Endodermal cell (in vitro differentiated cells): ENCODE data around the gene KRT34. TPM values are rescaled to one million over a fixed set of nuclear protein-coding genes. Genes with fewer than 3 reads are reported as not detected.
"Not testable (repeated sequence)": the region's sequence is repeated elsewhere in the genome, so short reads cannot be mapped to it uniquely, and the experiment has no call there.

Source experiments
- DNase-seq: peaks from one replicate; pipeline ENCODE4 v3.0.0-alpha.2; 2017
- H3K27ac ChIP-seq: 2 replicates; pipeline ENCODE4 v1.5.1; 2013; ENCODE audit warnings: mild to moderate bottlenecking, low read depth, low read length, moderate library complexity
- H3K27me3 ChIP-seq: 2 replicates; pipeline ENCODE4 v1.6.1; 2013; ENCODE audit warnings: mild to moderate bottlenecking, low read length, moderate library complexity; ENCODE audit not compliant: insufficient read depth, control insufficient read depth, poor library complexity, severe bottlenecking
- H3K36me3 ChIP-seq: 2 replicates; pipeline ENCODE4 v1.7.0; 2013; ENCODE audit warnings: mild to moderate bottlenecking, low read length, moderate library complexity; ENCODE audit not compliant: control insufficient read depth, insufficient read depth
- H3K4me1 ChIP-seq: one replicate; pipeline ENCODE4 v1.7.0; 2013; ENCODE audit warnings: low read length; ENCODE audit not compliant: control insufficient read depth, insufficient read depth
- H3K4me3 ChIP-seq: 2 replicates; pipeline ENCODE4 v1.5.1; 2013; ENCODE audit warnings: mild to moderate bottlenecking, low read length, moderate library complexity
- H3K9ac ChIP-seq: 2 replicates; pipeline ENCODE4 v1.6.1; 2013; ENCODE audit warnings: mild to moderate bottlenecking, low read length, moderate library complexity; ENCODE audit not compliant: poor library complexity, severe bottlenecking; ENCODE audit errors: extremely low read depth
- H3K9me3 ChIP-seq: 2 replicates; pipeline ENCODE4 v1.6.1; 2013; ENCODE audit warnings: mild to moderate bottlenecking, low read length, moderate library complexity; ENCODE audit not compliant: control insufficient read depth
- H3K27ac Mint-ChIP-seq: 2 replicates; pipeline ENCODE4 v1.8.0; 2020; ENCODE audit warnings: mixed read lengths
- H3K27me3 Mint-ChIP-seq: 2 replicates; pipeline ENCODE4 v1.8.0; 2021; ENCODE audit warnings: mild to moderate bottlenecking, mixed read lengths; ENCODE audit not compliant: insufficient read depth
- H3K36me3 Mint-ChIP-seq: 2 replicates; pipeline ENCODE4 v1.8.0; 2020; ENCODE audit warnings: low read depth, mixed read lengths
- H3K4me1 Mint-ChIP-seq: 2 replicates; pipeline ENCODE4 v1.8.0; 2020; ENCODE audit warnings: mixed read lengths
- H3K4me3 Mint-ChIP-seq: 2 replicates; pipeline ENCODE4 v1.8.0; 2020; ENCODE audit warnings: mild to moderate bottlenecking, moderate library complexity, mixed read lengths
- H3K9me3 Mint-ChIP-seq: 2 replicates; pipeline ENCODE4 v1.8.0; 2020; ENCODE audit warnings: mild to moderate bottlenecking, mixed read lengths
- CTCF ChIP-seq: fragments of 200-600 bp; sonication (generic); conservative IDR thresholded peaks from 2 replicates; pipeline ENCODE4 v1.5.0; 2021; ENCODE audit warnings: antibody characterized with exemption, mild to moderate bottlenecking
- WGBS, 2 experiments: methylation state at CpG; one replicate each; pipeline versions ENCODE4 v1.1.5 to v1.1.7; 2013; ENCODE audit warnings: missing lambda C conversion rate in 2 of 2, mixed read lengths in 1 of 2; ENCODE audit not compliant: insufficient coverage in 1 of 2, insufficient read length in 1 of 2; 5-methylcytosine and 5-hydroxymethylcytosine counted together
- total RNA-seq, 2 donors: library from RNA; stranded (reverse); fragmentation: NEBNext Ultra II Directional in 1 of 2; extraction: Animal tissue kit (Norgen Biotek cat#: 25700) in 1 of 2; gene quantifications; 2 replicates in 1 of 2; 3 replicates in 1 of 2; pipeline ENCODE4 v1.2.1, GENCODE V29; 2021

The KRT34 gene
- total RNA-seq, 2 donors from 2014 or later, result not detected

GRCh38 chr17:41386227-41386626, 4.1 kb upstream of the KRT34 start:
- Histone ChIP-seq H3K36me3 (no peaks in the 10 kb centered on the region), H3K9ac (no peak overlapping the region), H3K9me3 (no peaks in the 10 kb centered on the region), H3K4me1 (no peaks in the 10 kb centered on the region), H3K4me3 (no peak overlapping the region), H3K27ac (no peak overlapping the region), H3K27me3 (no peaks in the 10 kb centered on the region)
- no peak for TF ChIP-seq CTCF
- Mint-ChIP-seq H3K36me3 (no peaks in the 10 kb centered on the region), H3K27me3 (no peaks in the 10 kb centered on the region), H3K27ac (no peak overlapping the region), H3K9me3 (peaks cover 6% of the 10 kb centered on the region), H3K4me1 (no peaks in the 10 kb centered on the region), H3K4me3 (no peak overlapping the region)
- WGBS, 2 experiments, result 100% methylated on average over 1 of the region's 1 CpG
- no peak for DNase-seq

- Histone ChIP-seq H3K36me3 (no peaks in the 10 kb centered on the region), H3K27me3 (no peaks in the 10 kb centered on the region), H3K4me1 (no peaks in the 10 kb centered on the region), H3K4me3 (no peak overlapping the region), H3K9ac (no peak overlapping the region), H3K9me3 (no peaks in the 10 kb centered on the region), H3K27ac (no peak overlapping the region)
- H3K9me3 Mint-ChIP-seq, result peaks cover 6% of the 10 kb centered on the region
- no peak for TF ChIP-seq CTCF
- H3K4me1 Mint-ChIP-seq, result no peaks in the 10 kb centered on the region
- no peak overlapping the region for H3K4me3 Mint-ChIP-seq
- peak; percentile 10 for DNase-seq
- 92% methylated on average over 1 of the region's 1 CpG; no CpG with 5 or more reads in 1 of the 2 experiments for WGBS, 2 experiments
- H3K36me3 Mint-ChIP-seq, result no peaks in the 10 kb centered on the region
- H3K27ac Mint-ChIP-seq, result no peak overlapping the region
- H3K27me3 Mint-ChIP-seq, result peaks cover 1% of the 10 kb centered on the region
Observed at GRCh38 chr17:41383690-41384089, 1.6 kb upstream of the KRT34 start.

- no peaks in the 10 kb centered on the region for H3K36me3 Mint-ChIP-seq
- Histone ChIP-seq H3K36me3 (no peaks in the 10 kb centered on the region), H3K4me1 (no peaks in the 10 kb centered on the region), H3K9ac (no peak overlapping the region), H3K27ac (no peak overlapping the region), H3K9me3 (no peaks in the 10 kb centered on the region), H3K4me3 (no peak overlapping the region), H3K27me3 (no peaks in the 10 kb centered on the region)
- H3K4me3 Mint-ChIP-seq, result no peak overlapping the region
- no peaks in the 10 kb centered on the region for H3K4me1 Mint-ChIP-seq
- H3K9me3 Mint-ChIP-seq, result peaks cover 7% of the 10 kb centered on the region
- no peak for TF ChIP-seq CTCF
- peaks cover 1% of the 10 kb centered on the region for H3K27me3 Mint-ChIP-seq
- H3K27ac Mint-ChIP-seq, result no peak overlapping the region
- 93% methylated on average over 1 of the region's 1 CpG; no CpG with 5 or more reads in 1 of the 2 experiments for WGBS, 2 experiments
- peak; percentile 25 for DNase-seq
Observed at GRCh38 chr17:41382394-41382793, 288 bp upstream of the KRT34 start.

- not testable (repeated sequence) for H3K4me1 Mint-ChIP-seq, H3K27ac Mint-ChIP-seq
Observed at GRCh38 chr17:41380091-41380490, 2.0 kb downstream of the KRT34 start.

More at GRCh38 chr17:41380091-41380490, 2.0 kb downstream of the KRT34 start:
- not testable (repeated sequence) for H3K36me3 ChIP-seq, DNase-seq, H3K36me3 Mint-ChIP-seq, H3K4me1 ChIP-seq, H3K9ac ChIP-seq, H3K4me3 Mint-ChIP-seq, H3K9me3 Mint-ChIP-seq, H3K9me3 ChIP-seq, H3K27me3 ChIP-seq, H3K4me3 ChIP-seq, H3K27ac ChIP-seq, H3K27me3 Mint-ChIP-seq
- 93 to 100% methylated on average over 7 of the region's 7 CpGs for WGBS, 2 experiments
